ENCODE data around the gene CPNE1.
A peak's percentile ranks its signal among the peaks of the same experiment; 100 is the strongest.
"Not testable (repeated sequence)": the region's sequence is repeated elsewhere in the genome, so short reads cannot be mapped to it uniquely, and the experiment has no call there.

Gene CPNE1

DNA sequence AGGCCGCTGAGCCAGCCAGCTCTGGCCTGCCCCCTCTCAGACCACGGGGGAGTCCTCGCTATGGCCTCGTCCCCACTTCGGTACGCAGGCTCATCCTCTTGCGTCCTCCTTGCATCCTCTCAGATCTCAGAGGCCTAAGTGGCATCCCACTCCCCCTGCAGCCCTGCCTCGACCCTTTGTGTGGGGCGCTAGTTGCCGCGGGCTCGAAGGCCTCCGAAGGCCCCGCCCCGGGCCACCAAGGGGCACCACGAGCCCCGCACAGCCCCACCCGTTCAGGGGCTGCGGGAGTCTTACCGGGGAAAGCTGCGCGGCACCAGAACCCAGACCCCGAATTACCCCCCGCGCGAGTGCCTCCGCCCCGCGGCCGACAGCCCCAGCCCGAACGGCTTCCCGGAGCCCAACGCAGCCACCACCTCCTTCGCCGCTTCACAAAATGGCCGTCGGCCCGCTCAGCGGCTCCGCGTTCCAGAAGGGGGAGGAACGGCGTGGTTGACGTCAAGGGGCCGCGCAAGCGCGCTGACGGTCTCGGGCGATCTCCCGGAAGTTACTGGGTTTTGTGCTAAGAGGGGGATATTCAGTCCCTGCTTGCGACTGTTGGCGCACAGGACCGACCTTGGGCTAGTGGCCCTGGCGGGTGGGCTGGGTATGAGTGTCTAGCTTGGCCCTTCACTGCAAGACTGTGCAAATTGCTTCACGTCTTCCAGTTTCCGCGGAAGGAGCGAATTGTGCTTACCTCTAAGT is at the start of gene CPNE1, which contains the start of gene RBM12:
Gene CPNE1, minus strand, starts transcription at position 435 of the 741 bp plus-strand sequence. CDS start 31,977 bp downstream, outside the sequence.
Gene RBM12, minus strand, starts transcription at position 435 of the 741 bp plus-strand sequence. CDS start 9,578 bp downstream, outside the sequence.
- DNase-seq (ENCODE audit: low spot score) = peak; percentile 99

DNA sequence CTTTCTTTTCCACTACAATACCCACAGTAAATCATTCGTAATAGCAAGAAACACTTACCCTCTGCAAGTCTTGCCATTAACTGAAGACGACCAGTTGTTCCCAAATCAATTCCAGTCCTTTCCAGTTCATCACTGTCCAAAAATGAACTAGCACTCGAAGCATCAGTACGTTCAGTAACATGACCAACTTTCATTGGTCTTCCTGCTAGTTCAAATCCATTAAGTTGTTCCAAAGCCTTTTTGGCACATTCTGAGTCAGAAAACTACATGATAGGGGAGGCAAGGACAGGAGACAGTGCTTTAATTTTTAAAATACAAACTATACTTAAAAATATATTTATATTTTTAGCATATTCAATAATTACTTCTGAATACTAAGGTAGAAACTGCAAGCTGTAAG is 49.4 kb upstream of the CPNE1 start:
- no peak for DNase-seq (ENCODE audit: low spot score)

DNA sequence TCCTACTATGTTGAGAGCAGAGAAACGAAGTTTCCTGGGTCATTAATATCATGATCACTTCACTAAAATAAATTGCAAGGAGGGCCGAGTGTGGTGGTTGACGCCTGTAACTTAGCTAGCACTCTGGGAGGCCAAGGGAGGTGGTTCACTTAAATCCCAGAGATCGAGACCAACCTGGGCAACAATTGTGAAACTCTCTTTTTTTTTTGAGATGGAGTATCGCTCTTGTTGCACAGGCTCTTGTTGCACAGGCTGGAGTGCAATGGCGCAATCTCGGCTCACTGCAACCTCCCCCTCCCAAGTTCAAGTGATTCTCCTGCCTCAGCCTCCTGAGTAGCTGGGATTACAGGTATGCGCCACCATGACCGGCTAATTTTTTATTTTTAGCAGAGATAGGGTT is 48.4 kb upstream of the CPNE1 start:
- not testable (repeated sequence) for DNase-seq (ENCODE audit: low spot score)

GRCh38 chr20:35711588-35712209 is 47.0 kb upstream of the CPNE1 start:
- no peak for DNase-seq (ENCODE audit: low spot score)

- no peak for DNase-seq (ENCODE audit: low spot score)
Observed at GRCh38 chr20:35710884-35711587, 46.3 kb upstream of the CPNE1 start.

GRCh38 chr20:35710039-35710438 is 45.3 kb upstream of the CPNE1 start:
- DNase-seq (ENCODE audit: low spot score) = no peak

DNA sequence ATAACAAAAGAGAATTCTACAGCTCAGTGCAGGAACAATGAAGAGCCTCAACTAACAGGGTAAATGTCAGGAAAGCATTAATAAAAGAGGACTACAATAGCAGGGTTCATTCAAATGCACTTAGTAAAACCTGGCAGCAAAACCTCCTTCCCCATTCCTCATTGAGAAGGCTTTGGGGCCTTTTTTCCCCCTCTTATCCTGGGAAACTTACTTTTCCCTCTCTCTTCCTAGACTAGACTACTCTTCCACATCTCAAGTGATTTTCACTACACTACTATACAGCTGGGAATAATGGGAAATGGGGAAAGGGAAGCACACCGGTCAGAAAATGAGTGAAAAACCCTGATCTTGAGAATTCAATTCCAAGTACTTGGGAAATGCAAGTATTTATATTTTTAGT is 44.6 kb upstream of the CPNE1 start:
- no peak for DNase-seq (ENCODE audit: low spot score)

- DNase-seq (ENCODE audit: low spot score) = no peak
Observed at GRCh38 chr20:35708502-35708901, 43.8 kb upstream of the CPNE1 start.

DNA sequence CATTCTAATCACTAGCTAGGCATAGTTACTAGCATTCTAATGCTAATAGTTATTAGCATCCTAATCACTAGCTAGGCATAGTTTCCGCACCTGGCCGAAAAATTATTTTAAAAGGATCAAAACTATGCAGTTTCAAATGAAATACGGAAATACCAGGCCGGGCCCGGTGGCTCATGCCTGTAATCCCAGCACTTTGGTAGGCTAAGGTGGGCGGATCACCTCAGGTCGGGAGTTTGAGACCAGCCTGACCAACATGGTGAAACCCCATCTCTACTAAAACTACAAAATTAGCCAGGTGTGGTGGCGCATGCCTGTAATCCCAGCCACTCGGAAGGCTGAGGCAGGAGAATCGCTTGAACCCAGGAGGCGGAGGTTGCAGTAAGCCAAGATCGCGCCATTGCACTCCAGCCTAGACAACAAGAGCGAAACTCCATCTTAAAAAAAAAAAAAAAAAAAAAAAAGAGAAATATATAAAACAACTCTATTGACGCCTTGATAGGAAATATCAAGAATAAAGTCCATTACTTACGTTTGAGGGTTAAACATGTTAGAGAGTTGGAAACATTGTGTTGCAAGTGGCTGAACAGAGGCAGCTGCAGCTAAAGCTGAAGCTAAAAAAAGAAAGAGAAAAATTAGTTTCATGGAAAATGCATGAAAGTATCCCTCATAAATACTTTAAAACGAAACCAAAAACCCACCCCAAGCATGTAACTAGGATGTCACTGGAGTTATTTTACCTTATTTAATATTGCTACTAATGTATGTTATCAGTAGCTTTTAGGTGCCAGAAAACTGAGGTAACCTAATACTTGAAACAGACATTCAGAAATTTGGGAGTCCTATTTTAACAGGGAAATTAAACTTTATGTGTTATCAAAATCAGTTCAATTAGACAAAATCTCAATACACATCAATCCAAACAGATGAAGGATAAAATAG is 42.2 kb upstream of the CPNE1 start:
- not testable (repeated sequence) for DNase-seq (ENCODE audit: low spot score)

GRCh38 chr20:35705894-35706293 is 41.2 kb upstream of the CPNE1 start:
- DNase-seq (ENCODE audit: low spot score) = not testable (repeated sequence)

DNA sequence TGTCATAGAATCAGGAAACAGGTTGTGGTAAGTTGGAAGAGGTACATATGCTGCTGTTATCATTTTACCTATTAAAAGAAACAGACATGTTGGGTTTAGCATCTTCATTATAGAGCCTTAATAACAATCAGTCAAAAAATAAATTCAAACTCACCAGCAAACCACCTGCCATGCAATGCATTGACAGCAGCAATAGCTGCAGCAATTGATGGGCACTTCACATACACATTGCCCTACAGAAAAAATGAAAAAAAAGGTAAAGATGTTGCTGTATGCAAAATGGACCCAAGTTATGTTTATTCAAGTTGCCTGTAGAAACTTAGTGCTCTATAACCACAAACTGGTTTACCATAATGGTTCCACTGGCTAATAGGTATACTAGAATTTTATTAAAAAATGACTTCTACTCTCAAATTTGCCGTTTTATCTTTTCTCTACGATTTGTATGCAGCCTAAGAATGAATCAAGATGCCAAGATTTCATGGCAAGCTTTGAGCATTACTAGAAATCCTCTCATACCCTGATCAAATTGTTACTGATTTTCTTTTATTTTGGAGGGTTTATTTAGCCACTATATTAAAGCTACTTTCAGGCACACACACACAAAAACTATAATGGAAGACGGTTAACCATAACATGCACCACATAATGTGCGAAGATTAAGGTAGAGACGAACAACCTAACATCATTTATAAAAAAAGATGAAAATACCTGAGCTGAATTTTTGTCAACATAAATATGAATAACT is 40.0 kb upstream of the CPNE1 start:
- DNase-seq (ENCODE audit: low spot score) = no peak

DNA sequence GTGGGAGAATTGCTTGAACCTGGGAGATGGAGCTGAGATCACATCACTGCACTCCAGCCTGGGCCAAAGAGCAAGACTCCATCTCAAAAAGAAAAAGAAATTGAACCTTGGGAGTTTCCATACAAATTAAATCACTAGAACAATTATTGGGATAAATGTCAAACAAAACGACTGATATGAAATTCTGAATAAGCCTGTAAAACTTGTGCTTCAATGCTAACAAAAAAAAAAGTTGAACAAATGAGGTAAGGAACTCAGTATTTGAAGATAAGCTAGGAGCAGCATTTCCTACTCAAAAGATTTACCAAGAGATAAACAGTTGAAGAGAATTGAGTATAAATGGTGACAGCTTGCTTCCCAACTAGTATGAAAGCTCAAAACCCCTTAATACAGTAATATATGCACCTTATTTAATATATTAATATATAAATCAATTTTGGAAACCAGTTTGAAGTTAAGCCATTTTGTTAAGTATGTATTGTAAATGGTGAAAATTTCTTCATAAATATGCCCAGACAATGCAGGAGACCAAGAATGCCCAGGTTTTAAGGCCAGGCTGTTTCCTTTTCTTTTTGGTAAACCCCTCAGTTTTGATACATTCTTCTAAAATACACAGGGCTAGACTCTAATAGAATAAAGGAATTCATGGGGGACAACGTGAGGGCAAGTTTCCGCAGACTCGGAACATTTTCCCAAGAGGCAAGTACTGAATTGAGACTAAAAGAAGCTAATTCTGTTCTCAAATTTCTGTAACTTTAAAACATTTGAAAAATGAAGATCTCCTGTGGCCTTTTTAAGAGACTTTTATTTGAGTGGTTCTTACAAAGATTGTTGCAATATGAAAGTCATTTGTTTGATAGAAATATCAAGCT is 38.4 kb upstream of the CPNE1 start:
- DNase-seq (ENCODE audit: low spot score) = no peak

- DNase-seq (ENCODE audit: low spot score) = peak; percentile 36
Observed at GRCh38 chr20:35702051-35702823, 37.5 kb upstream of the CPNE1 start.

DNA sequence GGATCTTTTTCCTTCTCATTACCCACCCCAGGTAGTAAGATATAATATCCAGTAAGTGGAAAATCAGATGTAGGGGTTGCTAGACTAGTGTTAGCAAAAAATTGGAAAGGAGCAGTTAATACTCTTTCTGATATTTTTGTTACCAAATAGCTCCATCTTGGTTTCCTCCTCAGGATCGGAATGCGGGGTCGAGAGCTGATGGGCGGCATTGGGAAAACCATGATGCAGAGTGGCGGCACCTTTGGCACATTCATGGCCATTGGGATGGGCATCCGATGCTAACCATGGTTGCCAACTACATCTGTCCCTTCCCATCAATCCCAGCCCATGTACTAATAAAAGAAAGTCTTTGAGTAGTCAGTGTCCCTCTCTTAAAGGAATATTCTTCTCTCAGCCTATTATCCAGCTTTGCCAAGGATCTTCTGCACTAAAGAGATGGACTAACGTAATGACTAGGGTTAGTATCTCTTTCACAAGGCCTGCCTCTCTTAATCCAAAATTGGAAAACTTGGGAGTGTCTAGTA is 36.0 kb upstream of the CPNE1 start:
- peak; percentile 7 for DNase-seq (ENCODE audit: low spot score)

DNA sequence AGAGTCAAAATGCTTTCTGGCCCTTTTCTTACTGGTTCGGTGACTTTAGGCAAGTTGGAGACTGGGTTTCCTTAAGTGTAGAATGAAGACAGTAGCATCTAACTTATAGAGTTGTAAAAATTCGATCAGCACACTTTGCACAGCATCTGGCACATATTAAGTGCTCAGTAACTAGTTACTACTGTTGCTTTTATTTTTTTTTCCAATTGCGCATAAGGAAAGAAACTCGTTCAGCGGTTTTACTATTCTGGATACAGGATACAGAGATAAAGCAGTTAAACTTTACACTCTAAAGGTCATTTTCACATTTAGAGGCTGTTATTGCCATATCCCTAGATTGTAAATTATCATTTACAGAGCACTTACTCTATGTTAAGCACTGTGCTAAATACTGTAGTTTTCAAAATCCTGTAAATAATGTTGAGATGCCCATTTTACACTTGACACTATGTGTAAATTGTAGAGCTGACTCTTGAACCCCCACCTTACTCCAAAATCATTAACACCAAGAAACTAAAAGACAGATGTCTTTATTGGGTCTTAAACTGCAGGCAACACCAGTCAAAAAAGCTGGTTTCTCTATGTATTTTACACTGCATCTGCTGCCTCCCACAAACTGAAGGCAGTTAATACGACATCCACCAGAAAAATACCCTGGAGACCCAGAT is 35.4 kb upstream of the CPNE1 start:
- no peak for DNase-seq (ENCODE audit: low spot score)

DNA sequence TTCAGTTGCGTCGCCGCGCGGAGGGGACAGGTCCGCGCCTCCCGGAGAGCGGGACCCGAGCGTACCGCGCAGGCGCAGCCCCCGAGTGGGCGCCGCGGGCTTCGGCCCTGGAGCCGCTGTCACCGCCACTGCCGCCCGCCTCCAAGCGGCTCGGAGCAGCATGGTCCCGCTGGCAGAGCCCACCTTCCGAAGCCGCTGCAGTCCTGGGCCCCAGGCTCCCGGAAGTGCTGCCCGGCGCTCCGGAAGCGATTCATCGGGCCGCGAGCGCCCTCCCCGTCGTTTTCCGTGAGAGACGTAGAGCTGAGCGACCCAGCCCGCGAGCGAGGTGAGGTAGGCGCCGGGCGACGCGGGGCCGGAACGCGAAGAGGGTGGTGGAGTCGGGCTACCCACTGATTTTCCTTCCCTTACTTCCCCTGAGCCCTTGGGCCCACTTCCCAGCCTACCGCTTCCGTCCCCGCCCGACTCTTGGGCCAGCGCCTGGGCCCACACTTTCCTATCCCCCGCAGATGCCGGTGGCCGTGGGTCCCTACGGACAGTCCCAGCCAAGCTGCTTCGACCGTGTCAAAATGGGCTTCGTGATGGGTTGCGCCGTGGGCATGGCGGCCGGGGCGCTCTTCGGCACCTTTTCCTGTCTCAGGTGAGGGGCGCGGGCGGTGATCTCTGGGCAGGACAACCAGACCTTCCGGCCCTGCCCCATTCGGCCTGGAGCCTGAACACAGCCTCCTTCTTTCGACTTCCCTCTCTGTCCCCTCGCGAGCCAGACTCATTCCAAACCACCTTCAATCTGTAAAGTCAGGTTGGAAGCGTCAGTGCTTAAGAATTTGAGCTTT is 34.6 kb upstream of the CPNE1 start, which contains the start of the genes NFS1 and ROMO1:
Gene NFS1, minus strand, starts transcription at position 226 of the 830 bp plus-strand sequence. Its CDS starts 64 bp downstream, at position 162.
Gene ROMO1, plus strand, starts transcription at position 279 of the 830 bp plus-strand sequence. Its CDS starts 228 bp downstream, at position 507.
- peak; percentile 93 for DNase-seq (ENCODE audit: low spot score)

Measured in GM03348 (cell line).